ENCODE measurements around the gene CLIP4. TPM values are rescaled to one million over a fixed set of nuclear protein-coding genes. Genes with fewer than 3 reads are reported as not detected.

CLIP4 gene
- total and polyA plus RNA-seq, 10 of the 15 experiments (the other 5 are each of a cell fraction or from before 2014, with no cell fraction given), result 5.5 to 34.9 (median 16.8) TPM

DNA sequence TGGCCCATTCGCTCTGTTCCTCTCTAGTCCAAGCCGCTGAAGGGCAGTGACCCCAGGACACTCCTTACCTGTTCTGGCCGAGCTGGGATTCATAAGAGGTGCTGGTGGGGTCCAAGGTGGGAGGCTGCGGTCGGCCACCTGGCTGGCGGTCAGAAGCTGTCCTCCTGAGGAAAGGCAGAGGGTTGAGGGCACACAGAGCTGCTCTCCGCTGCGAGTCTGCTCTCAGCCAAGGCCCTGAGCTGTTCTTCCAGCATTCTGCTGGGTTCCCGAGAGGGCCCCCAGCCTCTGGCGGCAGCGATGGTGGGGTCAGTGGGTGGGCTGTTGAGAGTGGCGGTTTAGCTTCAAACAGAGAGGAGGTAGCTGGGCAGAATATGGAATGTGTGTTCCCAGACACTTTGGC, 44.7 kb upstream of the CLIP4 start (continued):
- TF ChIP-seq, protein P1, sequence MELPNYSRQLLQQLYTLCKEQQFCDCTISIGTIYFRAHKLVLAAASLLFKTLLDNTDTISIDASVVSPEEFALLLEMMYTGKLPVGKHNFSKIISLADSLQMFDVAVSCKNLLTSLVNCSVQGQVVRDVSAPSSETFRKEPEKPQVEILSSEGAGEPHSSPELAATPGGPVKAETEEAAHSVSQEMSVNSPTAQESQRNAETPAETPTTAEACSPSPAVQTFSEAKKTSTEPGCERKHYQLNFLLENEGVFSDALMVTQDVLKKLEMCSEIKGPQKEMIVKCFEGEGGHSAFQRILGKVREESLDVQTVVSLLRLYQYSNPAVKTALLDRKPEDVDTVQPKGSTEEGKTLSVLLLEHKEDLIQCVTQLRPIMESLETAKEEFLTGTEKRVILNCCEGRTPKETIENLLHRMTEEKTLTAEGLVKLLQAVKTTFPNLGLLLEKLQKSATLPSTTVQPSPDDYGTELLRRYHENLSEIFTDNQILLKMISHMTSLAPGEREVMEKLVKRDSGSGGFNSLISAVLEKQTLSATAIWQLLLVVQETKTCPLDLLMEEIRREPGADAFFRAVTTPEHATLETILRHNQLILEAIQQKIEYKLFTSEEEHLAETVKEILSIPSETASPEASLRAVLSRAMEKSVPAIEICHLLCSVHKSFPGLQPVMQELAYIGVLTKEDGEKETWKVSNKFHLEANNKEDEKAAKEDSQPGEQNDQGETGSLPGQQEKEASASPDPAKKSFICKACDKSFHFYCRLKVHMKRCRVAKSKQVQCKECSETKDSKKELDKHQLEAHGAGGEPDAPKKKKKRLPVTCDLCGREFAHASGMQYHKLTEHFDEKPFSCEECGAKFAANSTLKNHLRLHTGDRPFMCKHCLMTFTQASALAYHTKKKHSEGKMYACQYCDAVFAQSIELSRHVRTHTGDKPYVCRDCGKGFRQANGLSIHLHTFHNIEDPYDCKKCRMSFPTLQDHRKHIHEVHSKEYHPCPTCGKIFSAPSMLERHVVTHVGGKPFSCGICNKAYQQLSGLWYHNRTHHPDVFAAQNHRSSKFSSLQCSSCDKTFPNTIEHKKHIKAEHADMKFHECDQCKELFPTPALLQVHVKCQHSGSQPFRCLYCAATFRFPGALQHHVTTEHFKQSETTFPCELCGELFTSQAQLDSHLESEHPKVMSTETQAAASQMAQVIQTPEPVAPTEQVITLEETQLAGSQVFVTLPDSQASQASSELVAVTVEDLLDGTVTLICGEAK (IDR thresholded peaks at IDR 0.05; ENCODE audit: borderline replicate concordance), result no peak

DNA sequence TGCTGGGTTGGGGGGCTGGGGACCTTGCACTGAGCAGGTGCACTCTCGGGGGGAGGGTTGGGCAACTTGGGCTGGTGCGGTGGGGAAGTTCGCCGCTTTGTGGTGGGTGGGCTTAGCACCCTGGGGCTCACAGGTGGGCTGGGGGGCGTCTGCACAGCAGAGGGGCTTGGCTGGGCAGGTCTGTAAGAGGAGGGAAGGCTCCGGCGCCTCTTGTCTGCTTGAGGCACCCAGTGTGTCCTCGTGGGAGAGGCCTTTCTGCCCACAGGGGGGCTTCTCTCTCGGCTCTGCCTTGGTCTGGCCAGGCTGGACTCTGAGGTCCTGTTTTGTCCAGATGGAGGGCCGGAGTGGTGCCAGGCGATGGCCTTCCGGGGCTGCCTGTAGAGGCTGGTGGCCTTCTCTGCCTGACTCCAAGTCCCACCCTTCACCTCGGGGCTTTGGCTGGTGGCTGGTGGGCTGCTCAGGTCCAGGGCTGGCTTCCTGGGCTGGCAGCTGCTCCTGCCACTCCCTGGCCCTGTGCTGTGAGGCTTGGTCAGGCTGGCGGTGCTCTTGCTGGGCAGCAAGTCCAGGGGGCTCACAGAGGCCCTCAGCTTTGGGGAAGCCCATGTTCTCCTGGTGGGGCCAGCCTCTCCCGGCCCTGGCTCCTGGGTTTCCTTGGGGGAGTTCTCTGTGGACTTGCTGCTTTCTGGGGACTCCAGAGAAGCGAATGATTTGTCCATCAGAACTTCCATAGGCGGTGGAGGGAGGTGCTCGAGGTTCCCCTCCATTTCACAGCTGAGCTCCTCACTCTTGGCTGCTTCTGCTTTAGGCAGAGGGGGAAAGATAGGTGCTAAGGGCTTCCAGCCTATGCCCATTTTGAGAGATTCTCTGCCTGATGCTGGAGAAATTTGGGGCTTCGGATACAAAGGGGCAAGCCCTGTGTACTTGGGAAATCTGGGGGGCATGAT, 43.9 kb upstream of the CLIP4 start:
- no peaks in the 10 kb centered on the region for H3K27me3 ChIP-seq (replicated peaks in 1 of 2; ENCODE audit: control insufficient read depth in 2 of 2, insufficient read depth in 2 of 2, low read length in 1 of 2)
- SMC1A ChIA-PET (ENCODE audit: uncharacterized antibody, unreplicated experiment), result no interaction called here
- CTCF ChIA-PET, result no interaction called here
- no peak overlapping the region for H3K27ac ChIP-seq (ENCODE audit: control insufficient read depth, insufficient read depth)
- H3K9ac ChIP-seq (ENCODE audit: control insufficient read depth, insufficient read depth, low read length), result no peak overlapping the region
- FAIRE-seq (no peak), DNase-seq (ENCODE audit: low read depth, low spot score) (no peak), ATAC-seq (no peak)
- intact Hi-C loops (cut with micrococcal nuclease; ENCODE audit: unreplicated experiment) (loop anchor here (5.0 kb wide), 1 partner anchor 41 kb away; no protein-coding TSS in a partner anchor), in situ Hi-C loops (cut with MboI) (no loop called here)
- H4K20me1 ChIP-seq (ENCODE audit: control insufficient read depth, insufficient read depth), result no peaks in the 10 kb centered on the region
- no peaks in the 10 kb centered on the region for H3K79me2 ChIP-seq (ENCODE audit: control insufficient read depth, insufficient read depth, low read length)
- H3K4me3 ChIP-seq, result no peak overlapping the region
- no peaks in the 10 kb centered on the region for H3K9me3 ChIP-seq (replicated peaks; ENCODE audit: control insufficient read depth, insufficient read depth, low read length)
- WGBS (ENCODE audit: insufficient coverage, insufficient replicate concordance, low lambda C conversion rate, missing lambda C conversion rate), result 55% methylated on average over 18 of the region's 19 CpGs
- RAD21 ChIA-PET (ENCODE audit: unreplicated experiment), result no interaction called here
- no peak for TF ChIP-seq TAF1 (IDR thresholded peaks at IDR 0.05; ENCODE audit: borderline replicate concordance, low read depth, low read length)
- no peak for TF ChIP-seq STAT1 (conservative IDR thresholded peaks at IDR 0.05)
- TF ChIP-seq NFYA (IDR thresholded peaks at IDR 0.05; ENCODE audit: borderline replicate concordance, low read depth, low read length), result no peak
- no peak for TF ChIP-seq NBN (IDR thresholded peaks at IDR 0.05)
- no peak for TF ChIP-seq RBBP5 (conservative IDR thresholded peaks at IDR 0.05)
- TF ChIP-seq, protein P2, sequence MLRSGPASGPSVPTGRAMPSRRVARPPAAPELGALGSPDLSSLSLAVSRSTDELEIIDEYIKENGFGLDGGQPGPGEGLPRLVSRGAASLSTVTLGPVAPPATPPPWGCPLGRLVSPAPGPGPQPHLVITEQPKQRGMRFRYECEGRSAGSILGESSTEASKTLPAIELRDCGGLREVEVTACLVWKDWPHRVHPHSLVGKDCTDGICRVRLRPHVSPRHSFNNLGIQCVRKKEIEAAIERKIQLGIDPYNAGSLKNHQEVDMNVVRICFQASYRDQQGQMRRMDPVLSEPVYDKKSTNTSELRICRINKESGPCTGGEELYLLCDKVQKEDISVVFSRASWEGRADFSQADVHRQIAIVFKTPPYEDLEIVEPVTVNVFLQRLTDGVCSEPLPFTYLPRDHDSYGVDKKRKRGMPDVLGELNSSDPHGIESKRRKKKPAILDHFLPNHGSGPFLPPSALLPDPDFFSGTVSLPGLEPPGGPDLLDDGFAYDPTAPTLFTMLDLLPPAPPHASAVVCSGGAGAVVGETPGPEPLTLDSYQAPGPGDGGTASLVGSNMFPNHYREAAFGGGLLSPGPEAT (IDR thresholded peaks at IDR 0.05; ENCODE audit: low read depth), result no peak
- no peak for TF ChIP-seq YY1 (IDR thresholded peaks at IDR 0.05; ENCODE audit: low read depth, low read length)
- TF ChIP-seq PAX5 (IDR thresholded peaks at IDR 0.05; ENCODE audit: borderline replicate concordance, low read depth, low read length), result no peak
- TF ChIP-seq, protein P3, sequence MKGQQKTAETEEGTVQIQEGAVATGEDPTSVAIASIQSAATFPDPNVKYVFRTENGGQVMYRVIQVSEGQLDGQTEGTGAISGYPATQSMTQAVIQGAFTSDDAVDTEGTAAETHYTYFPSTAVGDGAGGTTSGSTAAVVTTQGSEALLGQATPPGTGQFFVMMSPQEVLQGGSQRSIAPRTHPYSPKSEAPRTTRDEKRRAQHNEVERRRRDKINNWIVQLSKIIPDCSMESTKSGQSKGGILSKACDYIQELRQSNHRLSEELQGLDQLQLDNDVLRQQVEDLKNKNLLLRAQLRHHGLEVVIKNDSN (IDR thresholded peaks at IDR 0.05; ENCODE audit: borderline replicate concordance, extremely low read length, insufficient read depth, low read depth, low read length), result no peak
- TF ChIP-seq TCF7 (IDR thresholded peaks at IDR 0.05; ENCODE audit: borderline replicate concordance), result no peak
- POLR2A ChIA-PET, result interaction anchor here (0.5 kb wide), 1 partner anchor 118 kb away, joined by 3 read pairs; no protein-coding TSS in a partner anchor
- H3K36me3 ChIP-seq (ENCODE audit: control insufficient read depth in 2 of 2, insufficient read depth in 2 of 2, low read length in 1 of 2), result no peaks in the 10 kb centered on the region
- no peak overlapping the region for H2AFZ ChIP-seq (ENCODE audit: control insufficient read depth, low read depth, low read length)
- H3K4me2 ChIP-seq (ENCODE audit: control insufficient read depth, insufficient read depth), result no peak overlapping the region
- BruUV-seq (replicated peaks), result no TSS peak
- H3K4me1 ChIP-seq (ENCODE audit: control insufficient read depth, insufficient read depth, low read length), result peaks cover 3% of the 10 kb centered on the region; the same call in 1 of the 2 replicates

All from GM12878 (cell line).